Peyer's patch (tissue), 4 donors: ENCODE data around the gene GNAL. TPM values are rescaled to one million over a fixed set of nuclear protein-coding genes. Genes with fewer than 3 reads are reported as not detected.

Source experiments
- DNase-seq, 3 donors: peaks; one replicate each; pipeline ENCODE4 v3.0.0-alpha.2; 2017 to 2019
- H3K27ac ChIP-seq, 4 donors: fragments of 200-600 bp; sonication (generic); one replicate each; pipeline ENCODE4 v1.5.1; 2016 to 2019
- H3K27me3 ChIP-seq, 2 donors: fragments of 200-600 bp; sonication (generic); one replicate each; pipeline ENCODE4 v1.5.1; 2019
- H3K36me3 ChIP-seq, 3 donors: fragments of 200-600 bp; sonication (generic); one replicate each; pipeline ENCODE4 v1.5.1; 2016 to 2019
- H3K4me1 ChIP-seq, 4 donors: fragments of 200-600 bp; sonication (generic); one replicate each; pipeline ENCODE4 v1.5.1; 2016 to 2019
- H3K4me3 ChIP-seq, 4 donors: fragments of 200-600 bp; sonication (generic); 1 replicate in 3 of 4; 2 replicates in 1 of 4; pipeline ENCODE4 v1.5.1; 2016 to 2019; ENCODE audit warnings: mild to moderate bottlenecking in 1 of 4
- H3K9me3 ChIP-seq, 4 donors: fragments of 200-600 bp; sonication (generic); one replicate each; pipeline ENCODE4 v1.5.1; 2016 to 2019; ENCODE audit warnings: mild to moderate bottlenecking in 1 of 4
- CTCF ChIP-seq, 6 experiments: fragments of 450-650 bp in 4 of 6; fragments of 200-600 bp in 2 of 6; sonication (generic) in 1 of 6; IDR thresholded peaks; one replicate each; pipeline ENCODE4 v1.5.1; 2017 to 2019; ENCODE audit warnings: antibody characterized with exemption in 6 of 6, mild to moderate bottlenecking in 3 of 6, moderate library complexity in 1 of 6
- POLR2A ChIP-seq, 2 donors: fragments of 450-650 bp; IDR thresholded peaks; one replicate each; pipeline ENCODE4 v1.5.1; 2017; ENCODE audit warnings: antibody characterized with exemption in 2 of 2, mild to moderate bottlenecking in 2 of 2, moderate library complexity in 2 of 2
- total RNA-seq, 4 donors: library from RNA; depleted of rRNA; stranded (reverse); fragments of >200 nt; gene quantifications; one replicate each; pipeline ENCODE4 v1.1.0, GENCODE V29; 2016

GNAL gene
- total RNA-seq, 4 donors from 2014 or later: 2.5 to 7.4 (median 3.6) TPM

DNA sequence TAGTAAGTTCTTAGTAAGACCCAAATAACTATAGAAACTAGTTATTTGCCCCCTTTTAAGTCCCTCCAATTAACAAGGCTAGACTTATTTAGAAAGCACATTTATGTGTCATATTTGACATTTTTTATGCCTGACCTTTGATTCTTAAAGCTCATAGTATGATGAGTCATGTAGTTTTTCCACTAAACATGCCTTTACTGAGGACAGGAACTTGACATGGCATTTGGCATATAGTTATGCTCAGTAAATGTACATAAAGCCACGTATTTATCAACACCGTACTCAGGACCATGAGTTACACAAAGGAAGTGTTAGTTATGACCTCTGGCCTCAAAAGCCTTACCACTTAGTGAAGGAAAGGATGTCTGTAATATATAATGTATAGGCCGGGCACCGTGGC, 78.9 kb downstream of the GNAL start:
- no peak for DNase-seq
- Histone ChIP-seq H3K36me3 (no peaks in the 10 kb centered on the region), H3K9me3 (no peaks in the 10 kb centered on the region), H3K4me1 (no peaks in the 10 kb centered on the region), H3K4me3 (no peak overlapping the region), H3K27me3 (no peaks in the 10 kb centered on the region), H3K27ac (no peak overlapping the region)
- TF ChIP-seq CTCF (IDR thresholded peaks at IDR 0.05) (no peak), POLR2A (IDR thresholded peaks at IDR 0.05) (no peak)

DNA sequence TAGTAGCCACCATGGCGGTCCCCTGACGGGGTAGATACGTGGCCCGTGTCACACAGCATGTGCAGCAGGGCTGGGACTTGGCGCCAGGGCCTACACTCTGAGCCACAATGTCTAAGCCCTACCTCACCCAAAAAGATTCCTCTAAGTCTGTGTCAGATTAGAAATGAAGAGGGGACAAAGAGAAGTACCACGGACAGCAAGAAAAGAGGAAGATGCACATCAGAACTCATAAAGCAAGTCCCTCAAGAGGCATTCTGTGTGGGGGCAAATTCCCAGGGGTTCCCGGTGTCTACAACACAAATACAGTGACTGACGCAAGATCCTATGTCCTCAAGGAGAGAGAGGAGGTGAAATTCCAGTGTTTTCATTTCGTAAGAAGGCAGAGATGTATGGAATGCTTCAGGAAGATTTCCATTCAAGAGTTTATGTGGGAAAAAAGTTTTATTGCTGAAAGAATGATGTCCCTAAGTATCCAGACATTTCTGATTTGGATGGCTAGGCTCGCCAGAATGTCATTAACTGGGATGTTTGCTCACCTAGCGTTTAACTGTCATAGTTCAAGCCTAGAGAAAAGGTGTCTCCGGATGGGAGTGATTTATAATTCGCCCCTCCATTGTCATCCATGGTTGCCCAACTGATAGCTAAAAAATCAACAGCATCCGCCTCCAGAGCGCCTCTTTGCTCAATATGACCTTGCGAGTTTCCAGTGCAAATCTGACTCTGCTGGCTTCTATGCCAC, 86.5 kb downstream of the GNAL start:
- H3K27me3 ChIP-seq: no peaks in the 10 kb centered on the region

DNA sequence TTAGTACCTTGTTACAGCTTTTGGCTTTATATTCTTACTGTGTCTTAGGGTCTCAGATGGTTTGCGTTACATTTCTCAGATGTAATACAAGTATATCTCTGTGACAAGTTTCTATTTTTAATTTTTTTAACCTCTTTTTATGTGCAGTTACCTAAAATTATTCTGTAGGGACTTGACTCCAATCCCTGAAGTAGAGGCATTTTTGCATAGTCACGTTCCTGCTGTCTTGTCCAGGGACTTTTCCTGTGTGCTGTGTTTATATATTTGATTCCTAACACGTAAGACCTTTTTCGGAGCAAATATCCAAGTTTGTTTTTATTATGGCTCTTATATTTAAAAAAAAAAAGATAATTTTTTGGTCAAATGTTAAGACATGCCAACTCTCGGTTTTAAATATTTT, 91.0 kb downstream of the GNAL start:
- Histone ChIP-seq H3K27ac (no peak overlapping the region), H3K9me3 (no peaks in the 10 kb centered on the region), H3K27me3 (no peaks in the 10 kb centered on the region), H3K4me1 (no peaks in the 10 kb centered on the region), H3K36me3 (no peaks in the 10 kb centered on the region), H3K4me3 (no peak overlapping the region)
- TF ChIP-seq CTCF (IDR thresholded peaks at IDR 0.05) (no peak), POLR2A (IDR thresholded peaks at IDR 0.05) (no peak)
- no peak for DNase-seq

More for the DNA sequence above, 86.5 kb downstream of the GNAL start:
- Histone ChIP-seq H3K4me1 (no peaks in the 10 kb centered on the region), H3K9me3 (no peaks in the 10 kb centered on the region), H3K36me3 (no peaks in the 10 kb centered on the region), H3K4me3 (no peak overlapping the region), H3K27ac (no peak overlapping the region)
- DNase-seq: no peak
- TF ChIP-seq POLR2A (IDR thresholded peaks at IDR 0.05) (no peak), CTCF (IDR thresholded peaks at IDR 0.05) (no peak)

GRCh38 chr18:11783716-11784331, 94.8 kb downstream of the GNAL start:
- no peaks in the 10 kb centered on the region for H3K4me1 ChIP-seq
- H3K27me3 ChIP-seq: no peaks in the 10 kb centered on the region
- no peaks in the 10 kb centered on the region for H3K9me3 ChIP-seq
- H3K4me3 ChIP-seq: no peak overlapping the region
- no peaks in the 10 kb centered on the region for H3K36me3 ChIP-seq
- H3K27ac ChIP-seq: no peak overlapping the region
- TF ChIP-seq POLR2A (IDR thresholded peaks at IDR 0.05): no peak
- no peak for TF ChIP-seq CTCF (IDR thresholded peaks at IDR 0.05)
- no peak for DNase-seq

DNA sequence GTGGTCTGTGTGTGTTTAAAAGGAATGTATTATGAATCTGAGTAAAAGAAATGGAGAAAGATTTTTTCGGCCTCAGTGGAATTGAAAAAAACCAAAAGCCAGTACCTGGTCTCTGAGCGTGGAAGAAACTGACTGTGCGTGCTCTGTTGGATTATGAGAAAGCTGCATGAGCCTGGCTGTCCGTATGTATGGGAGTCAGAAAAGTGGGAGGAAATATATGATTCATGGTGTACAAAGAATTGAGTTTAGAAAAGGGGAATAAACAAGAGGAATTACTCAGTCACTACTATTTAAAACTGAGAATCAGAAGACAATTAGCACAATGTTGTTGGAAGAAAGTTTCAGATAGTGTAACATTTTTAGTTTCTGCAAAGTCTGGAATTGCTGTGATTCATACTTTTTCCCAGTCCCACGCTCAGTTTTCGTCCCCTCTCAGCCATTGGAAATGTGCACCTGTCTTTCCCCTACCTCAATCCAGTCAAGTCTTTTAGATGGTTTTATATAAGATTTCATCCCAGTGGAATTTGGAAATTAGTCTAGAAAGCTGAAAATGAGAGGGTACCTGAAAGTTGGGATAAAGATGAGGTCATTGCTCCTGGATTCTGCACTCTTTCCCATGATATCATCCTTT, 95.7 kb downstream of the GNAL start:
- DNase-seq: no peak
- H3K9me3 ChIP-seq: no peaks in the 10 kb centered on the region
- H3K4me1 ChIP-seq: no peaks in the 10 kb centered on the region
- no peak overlapping the region for H3K27ac ChIP-seq
- H3K27me3 ChIP-seq: no peaks in the 10 kb centered on the region
- H3K36me3 ChIP-seq: no peaks in the 10 kb centered on the region
- H3K4me3 ChIP-seq: no peak overlapping the region
- no peak for TF ChIP-seq POLR2A (IDR thresholded peaks at IDR 0.05)

DNA sequence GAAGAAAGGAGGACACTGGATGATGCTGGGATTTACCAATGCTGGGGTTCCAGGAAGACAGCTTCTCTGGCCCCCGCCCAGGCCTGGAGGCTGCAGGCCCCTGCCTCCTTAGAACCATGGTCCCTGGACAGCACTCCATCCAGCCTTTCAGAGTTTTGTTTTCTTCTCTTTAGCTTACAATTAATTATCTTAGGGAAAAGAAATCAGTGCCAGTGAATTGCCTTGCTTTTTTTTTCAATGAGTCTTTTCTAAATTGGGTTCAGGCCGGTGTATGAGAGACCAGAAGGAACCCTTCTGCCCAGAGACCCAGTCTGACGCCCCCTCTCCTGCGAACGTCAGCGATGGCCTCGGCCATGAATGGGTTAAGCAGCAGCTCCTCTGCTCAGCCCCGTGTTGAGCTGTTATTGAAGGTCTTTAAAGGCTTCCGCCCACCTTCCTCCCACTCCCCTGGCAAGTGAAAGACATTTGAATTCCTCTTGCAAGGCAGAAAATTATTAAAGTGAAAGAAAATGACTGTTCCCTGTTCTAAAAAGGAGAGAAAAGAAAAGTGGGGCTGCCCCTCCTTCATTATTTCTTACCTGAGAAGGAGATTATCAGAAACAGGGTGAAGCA, 96.5 kb downstream of the GNAL start:
- TF ChIP-seq POLR2A (IDR thresholded peaks at IDR 0.05) (no peak), CTCF (IDR thresholded peaks at IDR 0.05) (no peak)
- Histone ChIP-seq H3K36me3 (no peaks in the 10 kb centered on the region), H3K9me3 (no peaks in the 10 kb centered on the region), H3K27me3 (no peaks in the 10 kb centered on the region), H3K27ac (no peak overlapping the region), H3K4me3 (no peak overlapping the region), H3K4me1 (no peaks in the 10 kb centered on the region)
- no peak for DNase-seq
